ENCODE measurements around the gene TBCK. TPM values are rescaled to one million over a fixed set of nuclear protein-coding genes. Genes with fewer than 3 reads are reported as not detected.
A peak's percentile ranks its signal among the peaks of the same experiment; 100 is the strongest.

Gene TBCK
- polyA plus RNA-seq, 4 donors, result 48.2 to 70.2 (median 56.8) TPM

GRCh38 chr4:105998171-105999063 lies 317.6 kb downstream of the TBCK start:
- DNase-seq (ENCODE audit: low read depth in 4 of 4, low spot score in 2 of 4), result peak in 1 of 4 donors; percentile 29

- no peak for DNase-seq (ENCODE audit: low read depth in 4 of 4, low spot score in 2 of 4)
Measured at GRCh38 chr4:105996845-105997244, 319.2 kb downstream of the TBCK start.

- DNase-seq (ENCODE audit: low read depth in 4 of 4, low spot score in 2 of 4), result no peak
Measured at GRCh38 chr4:105994841-105995501, 321.0 kb downstream of the TBCK start.

- DNase-seq (ENCODE audit: low read depth in 4 of 4, low spot score in 2 of 4), result no peak
Measured at GRCh38 chr4:105994061-105994460, 321.9 kb downstream of the TBCK start.

- no peak for DNase-seq (ENCODE audit: low read depth in 4 of 4, low spot score in 2 of 4)
Measured at GRCh38 chr4:105992641-105993305, 323.2 kb downstream of the TBCK start.

- DNase-seq (ENCODE audit: low read depth in 4 of 4, low spot score in 2 of 4), result no peak
Measured at GRCh38 chr4:105991726-105992125, 324.3 kb downstream of the TBCK start.

Other genes starting within 250 kb of the TBCK start
- 10 to 100 TPM; 66.6 to 88.2 (median 71.7) TPM for gene AIMP1, start 341 bp upstream of the TBCK start, polyA plus RNA-seq (ENCODE audit: insufficient read length in 4 of 4)
- under 1 TPM in 1 of 4 donors, not detected in 3; 0.11 TPM for gene GIMD1, start 52.6 kb upstream of the TBCK start, polyA plus RNA-seq (ENCODE audit: insufficient read length in 4 of 4)